ENCODE results near the gene TGM1. TPM values are rescaled to one million over a fixed set of nuclear protein-coding genes. Genes with fewer than 3 reads are reported as not detected.

TGM1 gene
- polyA plus RNA-seq, 1 of the 3 experiments (the other 2 are of a cell fraction), result 2.7 TPM

- TF ChIP-seq USF1 (IDR thresholded peaks at IDR 0.05; ENCODE audit: borderline replicate concordance, low read depth) (no peak), IRF3 (IDR thresholded peaks at IDR 0.05; ENCODE audit: low read depth, low read length) (no peak)
- no peak overlapping the region for H3K4me3 ChIP-seq (ENCODE audit: low read depth in 2 of 2, low read length in 1 of 2)
- H3K4me2 ChIP-seq, result no peak overlapping the region
- no peaks in the 10 kb centered on the region for H3K9me2 ChIP-seq
- H3K27me3 ChIP-seq (ENCODE audit: insufficient read depth), result no peaks in the 10 kb centered on the region
- H2AFZ ChIP-seq (ENCODE audit: low read depth), result no peak overlapping the region
- ChIA-PET POLR2A (interaction anchor here (1.1 kb wide), 1 partner anchor 11 kb away, joined by 3 read pairs; the partner anchor contains the start of gene TM9SF1), CTCF (interaction anchor here (1.1 to 1.2 kb wide), 2 partner anchors 9 to 101 kb away, joined by 3 to 4 read pairs; partner anchors contain the start of gene MDP1)
- no peak overlapping the region for H3K9ac ChIP-seq
- peaks cover 18% of the 10 kb centered on the region for H3K79me2 ChIP-seq (ENCODE audit: insufficient read depth)
- H3K9me3 ChIP-seq, result no peaks in the 10 kb centered on the region
- no peaks in the 10 kb centered on the region for H4K20me1 ChIP-seq (ENCODE audit: insufficient read depth)
- 94% methylated on average over 5 of the region's 5 CpGs for WGBS (ENCODE audit: low lambda C conversion rate)
- no peaks in the 10 kb centered on the region; a peak in 1 of 4 replicates for H3K4me1 ChIP-seq (ENCODE audit: control insufficient read depth in 1 of 2, insufficient read depth in 2 of 2, low read depth in 1 of 2, low read length in 1 of 2)
- peaks cover 55 to 56% of the 10 kb centered on the region in 2 experiments for H3K36me3 ChIP-seq (replicated peaks in 1 of 2; ENCODE audit: control insufficient read depth in 1 of 2, insufficient read depth in 2 of 2, low read length in 1 of 2)
- no peak for DNase-seq
- H3K27ac ChIP-seq (ENCODE audit: low read depth in 2 of 2, low read length in 1 of 2), result no peak overlapping the region
- H3F3A ChIP-seq (replicated peaks; ENCODE audit: insufficient read depth), result peaks cover 3% of the 10 kb centered on the region
Measured at GRCh38 chr14:24207104-24207551, 55.8 kb downstream of the TGM1 start.

- Histone ChIP-seq H3K4me1 (ENCODE audit: control insufficient read depth in 1 of 2, insufficient read depth in 2 of 2, low read depth in 1 of 2, low read length in 1 of 2) (no peaks in the 10 kb centered on the region; a peak in 1 of 4 replicates), H3K36me3 (replicated peaks in 1 of 2; ENCODE audit: control insufficient read depth in 1 of 2, insufficient read depth in 2 of 2, low read length in 1 of 2) (peaks cover 53 to 60% of the 10 kb centered on the region in 2 experiments), H3K79me2 (ENCODE audit: insufficient read depth) (peaks cover 14% of the 10 kb centered on the region), H3K4me2 (no peak overlapping the region), H4K20me1 (ENCODE audit: insufficient read depth) (no peaks in the 10 kb centered on the region), H2AFZ (ENCODE audit: low read depth) (no peak overlapping the region), H3K9ac (no peak overlapping the region), H3K9me2 (no peaks in the 10 kb centered on the region), H3F3A (replicated peaks; ENCODE audit: insufficient read depth) (no peaks in the 10 kb centered on the region), H3K27me3 (ENCODE audit: insufficient read depth) (no peaks in the 10 kb centered on the region), H3K27ac (ENCODE audit: low read depth in 2 of 2, low read length in 1 of 2) (no peak overlapping the region), H3K4me3 (ENCODE audit: low read depth in 2 of 2, low read length in 1 of 2) (no peak overlapping the region), H3K9me3 (no peaks in the 10 kb centered on the region)
- no peak for TF ChIP-seq SIN3A (IDR thresholded peaks at IDR 0.05; ENCODE audit: borderline replicate concordance, low read depth, low read length)
- TF ChIP-seq IRF3 (IDR thresholded peaks at IDR 0.05; ENCODE audit: low read depth, low read length), result no peak
- TF ChIP-seq EP300 (IDR thresholded peaks at IDR 0.05; ENCODE audit: borderline replicate concordance in 1 of 2, low read depth in 1 of 2, low read length in 1 of 2), result no peak
- no peak for TF ChIP-seq FOSL2 (IDR thresholded peaks at IDR 0.05; ENCODE audit: borderline replicate concordance, low read depth)
- TF ChIP-seq TAF1 (IDR thresholded peaks at IDR 0.05; ENCODE audit: borderline replicate concordance, low read depth, low read length), result no peak
- TF ChIP-seq PBX3 (IDR thresholded peaks at IDR 0.05), result no peak
- no peak for TF ChIP-seq EZH2phosphoT487 (IDR thresholded peaks at IDR 0.05; ENCODE audit: borderline replicate concordance, low read depth)
- no peak for TF ChIP-seq MEF2A (IDR thresholded peaks at IDR 0.05; ENCODE audit: borderline replicate concordance, low read depth)
- no peak for TF ChIP-seq GATA2 (CRISPR knock-in tag; IDR thresholded peaks at IDR 0.05)
- TF ChIP-seq SMC3 (IDR thresholded peaks at IDR 0.05; ENCODE audit: low read depth, low read length), result no peak
- POLR2A ChIA-PET, result interaction anchor here (1.1 to 1.6 kb wide), 2 partner anchors 11 kb away, joined by 3 to 5 read pairs; partner anchors contain the start of gene TM9SF1
- CTCF ChIA-PET, result interaction anchor here (1.1 to 1.3 kb wide), 3 partner anchors 9 to 102 kb away, joined by 3 to 4 read pairs (median 4); partner anchors contain the start of genes CIDEB and MDP1
- DNase-seq, result no peak
- 96% methylated on average over 11 of the region's 11 CpGs for WGBS (ENCODE audit: low lambda C conversion rate)
Measured at GRCh38 chr14:24206260-24207103, 56.5 kb downstream of the TGM1 start.

Measured in SK-N-SH (cell line).